Suppressor macrophage treated with lipopolysaccharide for 4 hours (primary cell): ENCODE data around the gene ARHGEF11.
"Not testable (repeated sequence)": the region's sequence is repeated elsewhere in the genome, so short reads cannot be mapped to it uniquely, and the experiment has no call there.

ENCODE experiments used
- DNase-seq: peaks from one replicate; pipeline ENCODE4 v3.0.0-alpha.2; 2020

The ARHGEF11 gene

GRCh38 chr1:156927215-156928042 is 118.1 kb downstream of the ARHGEF11 start:
- peak; percentile 78 for DNase-seq

DNA sequence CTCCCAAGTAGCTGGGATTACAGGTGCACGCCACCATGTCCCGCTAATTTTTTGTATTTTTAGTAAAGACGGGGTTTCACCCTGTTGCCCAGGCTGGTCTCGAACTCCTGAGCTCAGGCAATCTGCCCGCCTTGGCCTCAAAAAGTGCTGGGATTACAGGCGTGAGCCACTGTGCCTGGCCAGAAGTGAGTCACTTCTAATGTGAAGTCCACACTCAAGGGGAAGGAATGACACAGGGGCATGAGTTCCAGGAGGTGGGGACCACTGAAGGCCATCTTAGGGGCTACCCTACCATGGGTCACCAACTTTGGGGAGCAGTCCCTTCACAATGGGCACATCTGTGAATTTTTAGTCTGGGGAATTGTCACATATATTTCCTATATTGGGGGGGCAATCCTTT is 118.8 kb downstream of the ARHGEF11 start:
- not testable (repeated sequence) for DNase-seq

DNA sequence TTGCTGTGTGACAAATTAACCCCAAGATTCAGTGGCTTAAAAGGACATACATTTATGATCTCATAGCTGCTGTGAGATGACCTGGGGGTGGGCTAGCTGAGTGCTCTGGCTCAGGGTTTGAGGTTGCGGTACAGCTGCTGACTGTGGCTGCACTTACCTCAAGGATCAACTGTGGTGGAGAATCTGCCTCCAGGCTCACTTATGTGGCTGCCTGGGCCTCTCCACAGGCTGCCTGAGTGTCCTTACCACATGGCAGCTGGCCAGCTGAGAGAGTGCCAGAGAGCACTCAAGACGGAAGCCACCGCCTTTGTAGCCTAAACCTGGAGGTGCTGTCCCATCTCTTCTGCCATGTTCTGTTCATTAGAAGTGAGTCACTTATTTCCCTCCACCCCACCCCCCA is 119.4 kb downstream of the ARHGEF11 start:
- peak; percentile 42 for DNase-seq

DNA sequence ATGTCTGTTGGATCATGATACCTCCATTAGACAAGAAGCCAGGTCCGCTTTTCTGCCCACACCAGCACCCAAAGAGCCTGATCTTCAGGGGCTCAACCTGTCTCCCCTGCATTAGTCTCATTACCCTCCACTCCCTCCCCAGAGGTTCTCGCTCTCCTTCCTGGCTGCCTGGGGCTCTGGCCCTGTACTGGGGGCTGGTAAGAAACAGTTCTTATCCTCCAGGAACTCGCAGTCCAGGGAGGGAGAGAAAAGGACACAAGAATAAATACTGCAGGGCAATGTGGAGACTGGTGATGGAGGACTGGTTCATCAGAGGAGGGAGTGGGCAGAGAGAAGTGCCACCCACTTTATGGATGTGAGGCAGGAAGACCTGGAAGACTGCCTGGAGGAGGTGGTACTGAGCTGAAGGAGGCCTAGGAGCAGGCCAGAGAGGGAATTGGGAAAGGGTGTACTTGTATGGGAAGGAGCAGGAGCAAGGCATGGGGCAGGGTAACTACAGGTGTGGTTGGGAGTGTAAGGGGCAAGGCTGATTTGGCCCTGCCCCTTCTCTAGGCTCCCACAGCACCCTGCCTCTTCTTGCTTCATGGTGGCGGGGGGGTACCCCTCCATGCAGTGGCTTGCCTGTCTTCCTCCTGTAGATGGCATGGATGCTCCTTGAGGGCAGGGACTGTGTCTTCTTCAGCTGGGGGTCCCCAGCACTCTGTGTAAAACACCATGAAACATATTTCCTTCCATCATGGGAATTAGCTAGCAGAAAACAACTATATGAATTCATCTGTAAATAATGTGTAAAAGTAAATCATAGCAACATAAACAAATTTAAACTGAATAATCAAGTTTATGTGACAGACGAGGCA is 120.2 kb downstream of the ARHGEF11 start:
- no peak for DNase-seq

DNA sequence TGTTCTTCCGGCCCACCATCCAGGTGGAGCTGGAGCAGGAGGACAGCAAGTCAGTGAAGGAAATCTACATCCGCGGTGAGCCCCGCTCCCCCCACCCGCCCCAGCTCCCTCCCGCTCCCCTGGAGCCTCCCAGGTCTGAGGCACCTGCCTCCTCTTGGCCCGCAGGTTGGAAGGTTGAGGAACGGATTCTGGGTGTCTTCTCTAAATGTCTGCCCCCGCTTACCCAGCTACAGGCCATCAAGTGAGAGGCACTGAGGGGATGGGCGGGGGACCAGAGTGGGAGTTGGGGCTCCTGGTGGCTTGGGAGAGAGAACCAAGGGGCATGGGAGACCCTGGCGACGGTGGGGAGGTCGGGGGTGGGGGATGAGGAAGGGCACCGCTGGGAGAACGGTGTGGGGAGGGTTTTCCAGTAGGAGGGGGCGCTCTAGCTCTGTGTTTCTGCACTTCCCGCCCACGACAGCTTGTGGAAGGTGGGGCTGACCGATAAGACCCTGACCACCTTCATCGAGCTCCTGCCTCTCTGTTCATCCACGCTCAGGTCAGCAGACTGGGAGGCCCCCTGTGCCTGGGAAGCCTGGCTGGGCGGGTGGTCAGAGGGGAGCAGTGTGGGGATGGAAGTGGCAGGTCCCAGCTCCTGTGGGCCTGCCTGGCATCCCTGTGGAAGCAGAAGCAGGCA is 120.9 kb downstream of the ARHGEF11 start:
- DNase-seq, result no peak

DNA sequence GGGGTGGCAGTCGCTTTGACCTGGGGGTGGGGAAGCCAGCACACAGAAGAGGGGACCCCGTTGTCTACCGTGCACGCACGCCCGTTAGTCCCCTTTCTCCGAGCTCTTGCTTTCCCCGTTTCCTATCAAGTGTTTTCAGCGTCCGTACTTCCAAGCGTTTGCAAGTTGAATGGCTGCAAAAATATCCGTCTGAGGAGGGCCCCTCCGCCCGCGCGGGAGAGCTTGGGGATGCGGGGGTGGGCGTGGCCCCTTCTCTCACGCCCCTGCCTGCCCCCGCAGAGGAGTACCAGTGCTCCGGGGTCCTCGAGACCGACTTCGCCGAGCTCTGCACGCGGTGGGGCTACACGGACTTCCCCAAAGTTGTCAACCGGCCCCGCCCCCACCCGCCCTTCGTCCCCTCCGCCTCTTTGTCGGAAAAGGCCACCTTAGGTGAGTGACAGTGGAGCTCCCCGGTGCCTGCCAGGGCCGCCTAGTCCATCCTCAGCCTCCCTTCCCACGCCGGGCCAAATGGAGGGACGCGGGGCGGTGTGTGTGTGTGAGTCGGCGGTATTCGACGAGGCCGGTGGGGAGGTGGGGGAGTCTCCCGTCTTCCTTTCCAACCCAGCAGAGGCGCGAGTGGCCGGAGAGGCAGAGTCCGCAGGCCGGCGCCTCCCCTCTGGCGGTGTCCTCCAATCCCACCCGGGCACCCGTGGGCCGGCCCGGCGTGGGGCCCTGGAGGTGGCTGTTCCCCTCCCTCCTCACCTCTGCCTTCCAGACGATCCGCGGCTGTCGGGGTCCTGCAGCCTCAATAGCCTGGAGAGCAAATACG is 121.7 kb downstream of the ARHGEF11 start:
- DNase-seq, result no peak

GRCh38 chr1:156922986-156923669 is 122.4 kb downstream of the ARHGEF11 start:
- DNase-seq, result no peak

DNA sequence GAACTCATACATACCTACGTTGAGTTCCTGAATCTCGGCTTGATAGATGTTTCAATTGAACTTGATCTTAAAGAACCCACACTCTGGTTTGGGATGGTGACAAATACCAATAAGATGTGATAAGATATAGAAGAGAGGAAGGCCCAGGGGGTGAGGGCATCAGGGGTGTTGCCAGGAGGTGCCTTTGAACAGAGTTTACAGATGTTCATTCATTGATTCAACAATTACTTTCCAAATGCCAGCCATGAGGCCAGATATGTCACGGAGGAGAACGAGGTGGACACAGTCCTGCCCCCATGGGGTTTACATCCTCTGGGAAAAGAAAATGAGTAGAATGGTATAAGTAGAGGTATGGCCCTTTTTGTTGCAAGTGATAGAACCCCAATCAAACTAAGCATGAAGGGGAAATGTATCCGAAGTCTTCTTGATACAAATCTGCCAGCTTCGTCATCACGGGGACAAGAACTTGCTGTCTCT is 124.5 kb downstream of the ARHGEF11 start:
- no peak for DNase-seq

DNA sequence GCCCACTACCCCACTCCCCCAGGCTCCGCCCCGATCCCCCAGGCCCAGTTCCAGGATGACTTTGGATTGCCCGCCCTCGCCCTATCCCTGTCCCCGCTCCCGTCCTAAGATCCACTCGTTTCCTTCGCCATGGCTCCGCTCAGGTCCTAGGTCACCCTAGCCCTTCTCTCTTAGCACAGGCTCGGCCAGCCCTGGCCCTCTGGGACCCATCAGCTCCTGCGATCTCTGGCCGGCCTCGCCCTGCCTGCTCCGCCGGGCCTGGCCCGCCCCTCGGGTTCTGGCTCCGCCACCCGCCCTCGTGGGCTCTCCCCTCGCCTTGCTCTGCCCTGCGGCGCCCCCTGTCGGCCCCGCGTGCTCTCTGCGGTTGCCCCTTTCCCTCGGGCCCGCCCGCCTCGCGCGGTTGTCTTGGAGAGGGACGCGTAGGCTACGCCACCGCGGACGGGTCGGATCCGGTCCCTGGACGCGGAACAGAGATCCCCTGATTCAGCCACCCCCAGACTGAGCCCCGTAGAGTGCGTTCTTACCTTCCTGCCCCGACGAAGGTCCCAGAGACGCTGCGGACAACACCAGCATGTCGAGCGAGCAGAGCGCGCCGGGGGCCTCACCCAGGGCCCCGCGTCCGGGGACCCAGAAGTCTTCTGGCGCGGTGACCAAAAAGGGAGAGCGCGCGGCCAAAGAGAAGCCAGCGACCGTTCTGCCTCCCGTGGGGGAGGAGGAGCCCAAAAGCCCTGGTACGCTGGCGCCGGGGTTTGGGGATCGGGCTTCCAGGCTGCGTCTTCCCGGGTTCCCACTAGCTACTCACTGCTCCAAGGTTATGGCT is 125.1 kb downstream of the ARHGEF11 start, which contains the start of gene LRRC71:
Gene LRRC71, plus strand, starts transcription at position 400 of the 820 bp plus-strand sequence. Its CDS starts 172 bp downstream, at position 572.
- DNase-seq, result peak; percentile 92

DNA sequence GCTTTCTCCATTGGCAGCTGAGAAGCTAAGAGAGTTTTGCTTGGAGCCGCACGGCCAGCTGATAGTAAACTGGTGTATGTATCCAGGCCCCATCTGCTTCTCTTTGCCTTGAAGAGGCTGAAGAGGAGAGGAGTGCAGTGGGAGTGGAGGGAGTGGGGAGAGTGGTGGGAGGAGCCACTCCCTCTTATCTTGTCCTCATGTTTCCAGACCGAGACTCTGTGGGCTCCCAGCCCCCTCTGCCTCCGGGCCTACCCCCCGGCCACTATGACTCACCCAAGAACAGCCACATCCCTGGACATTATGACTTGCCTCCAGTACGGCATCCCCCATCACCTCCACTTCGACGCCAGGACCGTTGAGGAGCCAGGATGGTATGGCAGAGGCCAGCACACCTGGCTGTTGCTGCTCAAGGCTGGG is 131.1 kb downstream of the ARHGEF11 start:
- DNase-seq, result no peak

GRCh38 chr1:156913809-156914387 is 131.6 kb downstream of the ARHGEF11 start:
- no peak for DNase-seq

GRCh38 chr1:156912861-156913808 is 132.4 kb downstream of the ARHGEF11 start:
- DNase-seq, result no peak

GRCh38 chr1:156912310-156912709 is 133.2 kb downstream of the ARHGEF11 start:
- no peak for DNase-seq

DNA sequence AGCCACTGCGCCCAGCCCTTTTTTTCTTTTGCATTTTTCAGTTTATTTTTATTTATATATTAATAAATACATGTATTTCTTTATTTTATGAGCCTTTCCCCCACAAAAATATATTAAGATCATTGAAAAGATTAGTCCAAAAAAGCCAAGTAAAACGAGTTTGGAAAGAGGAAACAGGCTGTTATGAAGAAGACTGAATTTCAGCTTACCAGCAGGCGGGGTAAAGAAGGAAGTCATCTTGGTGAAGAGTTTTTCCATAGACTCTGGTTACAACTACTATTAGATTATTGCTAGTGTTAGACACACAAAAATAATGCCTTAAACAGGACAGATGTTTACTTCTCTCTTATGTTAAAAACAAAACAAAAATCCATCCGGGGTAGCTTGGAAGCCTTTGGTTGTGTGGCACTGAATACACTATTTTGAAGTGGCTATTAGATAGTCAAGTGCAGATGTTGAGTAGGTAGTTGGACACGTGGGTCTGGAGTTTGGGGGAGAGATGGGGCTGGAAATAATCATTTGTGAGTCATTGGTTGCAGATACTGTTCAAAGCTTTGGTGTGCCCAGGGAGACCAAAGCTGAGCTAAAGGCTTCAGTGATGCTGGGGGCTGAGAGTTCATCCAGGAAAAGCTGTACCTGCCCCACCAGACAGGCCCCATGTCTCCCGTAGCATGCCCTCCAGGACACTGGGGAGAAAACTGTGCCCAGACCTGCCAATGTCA is 133.8 kb downstream of the ARHGEF11 start:
- DNase-seq, result peak; percentile 40

- DNase-seq, result peak; percentile 45
Measured at GRCh38 chr1:156910309-156910782, 135.2 kb downstream of the ARHGEF11 start.

DNA sequence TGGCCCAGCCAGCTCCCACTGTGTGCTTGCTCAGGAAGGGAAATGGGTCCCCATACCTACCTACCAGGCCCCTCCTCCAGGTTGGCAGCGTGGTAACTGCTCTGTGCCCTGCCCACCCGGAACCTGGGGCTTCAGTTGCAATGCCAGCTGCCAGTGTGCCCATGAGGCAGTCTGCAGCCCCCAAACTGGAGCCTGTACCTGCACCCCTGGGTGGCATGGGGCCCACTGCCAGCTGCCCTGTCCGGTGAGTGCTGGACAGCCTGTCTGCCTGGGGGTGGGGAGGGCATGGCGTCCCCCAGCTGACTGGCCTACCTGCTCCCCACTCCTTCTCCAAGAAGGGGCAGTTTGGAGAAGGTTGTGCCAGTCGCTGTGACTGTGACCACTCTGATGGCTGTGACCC is 135.9 kb downstream of the ARHGEF11 start:
- no peak for DNase-seq

GRCh38 chr1:156908955-156909354 is 136.6 kb downstream of the ARHGEF11 start:
- no peak for DNase-seq

GRCh38 chr1:156908541-156908940 is 137.0 kb downstream of the ARHGEF11 start:
- DNase-seq, result no peak
